ENCODE measurements around the gene XYLT1. TPM values are rescaled to one million over a fixed set of nuclear protein-coding genes. Genes with fewer than 3 reads are reported as not detected.

The XYLT1 gene
- total RNA-seq, 1 donor from 2014 or later, result 1.6 TPM

DNA sequence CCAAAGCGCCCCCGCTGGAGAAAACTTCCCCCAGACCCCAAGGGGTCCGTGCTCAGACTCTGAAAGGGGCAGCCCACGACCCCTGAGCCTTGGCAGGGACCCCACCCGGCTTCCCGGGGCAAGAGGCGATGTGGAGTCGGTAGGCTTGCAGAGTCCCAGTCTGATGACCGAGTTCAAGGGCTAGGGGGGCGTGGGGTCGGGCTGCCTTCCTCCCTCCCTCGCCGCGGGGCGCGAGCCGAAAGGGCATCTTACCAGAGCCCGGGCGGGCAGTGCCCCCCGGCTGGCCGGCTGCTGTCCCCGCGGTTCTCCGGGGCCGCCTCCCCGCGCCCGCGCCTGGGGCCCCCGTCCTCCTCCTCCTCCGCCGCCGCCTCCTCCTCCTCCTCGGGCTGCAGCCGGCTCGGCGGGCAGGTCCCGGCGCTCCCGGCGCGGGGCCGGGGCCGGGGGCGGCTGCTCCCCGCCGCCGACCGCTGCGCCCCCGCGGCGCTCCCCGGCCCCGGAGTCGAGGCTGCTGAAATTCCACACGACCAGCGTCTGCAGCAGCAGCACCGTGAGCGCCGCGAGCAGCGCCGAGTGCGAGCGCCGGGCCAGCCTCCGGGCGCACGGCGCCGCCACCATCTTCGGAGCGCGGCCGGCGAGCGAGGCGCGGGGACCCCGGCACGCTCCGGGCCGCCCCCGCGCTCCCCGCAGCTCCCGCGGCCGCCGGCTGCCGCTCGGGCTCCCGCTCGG is 415 bp downstream of the XYLT1 start:
- Histone ChIP-seq H3K27me3 (ENCODE audit: control insufficient read depth, insufficient read depth, low read length) (peaks cover 39% of the 10 kb centered on the region), H3K4me3 (ENCODE audit: low read depth, low read length) (peak overlapping the region; percentile 35), H3K36me3 (ENCODE audit: control insufficient read depth, insufficient read depth, low read length) (no peaks in the 10 kb centered on the region)
- DNase-seq (ENCODE audit: low read depth), result no peak
- TF ChIP-seq, protein P1, sequence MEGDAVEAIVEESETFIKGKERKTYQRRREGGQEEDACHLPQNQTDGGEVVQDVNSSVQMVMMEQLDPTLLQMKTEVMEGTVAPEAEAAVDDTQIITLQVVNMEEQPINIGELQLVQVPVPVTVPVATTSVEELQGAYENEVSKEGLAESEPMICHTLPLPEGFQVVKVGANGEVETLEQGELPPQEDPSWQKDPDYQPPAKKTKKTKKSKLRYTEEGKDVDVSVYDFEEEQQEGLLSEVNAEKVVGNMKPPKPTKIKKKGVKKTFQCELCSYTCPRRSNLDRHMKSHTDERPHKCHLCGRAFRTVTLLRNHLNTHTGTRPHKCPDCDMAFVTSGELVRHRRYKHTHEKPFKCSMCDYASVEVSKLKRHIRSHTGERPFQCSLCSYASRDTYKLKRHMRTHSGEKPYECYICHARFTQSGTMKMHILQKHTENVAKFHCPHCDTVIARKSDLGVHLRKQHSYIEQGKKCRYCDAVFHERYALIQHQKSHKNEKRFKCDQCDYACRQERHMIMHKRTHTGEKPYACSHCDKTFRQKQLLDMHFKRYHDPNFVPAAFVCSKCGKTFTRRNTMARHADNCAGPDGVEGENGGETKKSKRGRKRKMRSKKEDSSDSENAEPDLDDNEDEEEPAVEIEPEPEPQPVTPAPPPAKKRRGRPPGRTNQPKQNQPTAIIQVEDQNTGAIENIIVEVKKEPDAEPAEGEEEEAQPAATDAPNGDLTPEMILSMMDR (IDR thresholded peaks at IDR 0.05; ENCODE audit: insufficient read depth, low read length, poor library complexity, severe bottlenecking), result no peak

DNA sequence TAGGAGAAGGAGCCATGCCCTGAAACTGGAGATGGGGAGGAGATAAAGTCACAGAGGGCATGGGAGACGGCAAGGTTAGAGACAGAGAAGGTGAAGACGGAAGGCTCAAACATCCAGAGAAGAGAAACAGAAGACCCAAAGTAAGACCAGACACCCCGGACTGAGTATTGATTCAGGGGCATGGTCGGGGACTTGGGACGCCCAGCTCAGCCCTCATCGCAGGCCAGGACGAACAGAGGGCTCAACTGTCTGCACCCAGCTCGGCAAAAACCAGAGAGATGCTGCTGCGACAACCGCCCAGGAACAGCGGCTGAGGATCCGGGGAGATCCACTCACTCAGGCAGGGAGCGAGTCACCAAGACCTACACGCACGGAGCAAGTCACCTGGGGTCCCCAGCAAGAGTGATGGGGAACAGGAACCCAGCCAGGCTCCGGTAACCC is 999 bp downstream of the XYLT1 start:
- H3K36me3 ChIP-seq (ENCODE audit: control insufficient read depth, insufficient read depth, low read length), result no peaks in the 10 kb centered on the region
- TF ChIP-seq, protein P1 (IDR thresholded peaks at IDR 0.05; ENCODE audit: insufficient read depth, low read length, poor library complexity, severe bottlenecking), result no peak
- peak overlapping the region; percentile 35 for H3K4me3 ChIP-seq (ENCODE audit: low read depth, low read length)
- no peak for DNase-seq (ENCODE audit: low read depth)
- H3K27me3 ChIP-seq (ENCODE audit: control insufficient read depth, insufficient read depth, low read length), result peaks cover 39% of the 10 kb centered on the region

DNA sequence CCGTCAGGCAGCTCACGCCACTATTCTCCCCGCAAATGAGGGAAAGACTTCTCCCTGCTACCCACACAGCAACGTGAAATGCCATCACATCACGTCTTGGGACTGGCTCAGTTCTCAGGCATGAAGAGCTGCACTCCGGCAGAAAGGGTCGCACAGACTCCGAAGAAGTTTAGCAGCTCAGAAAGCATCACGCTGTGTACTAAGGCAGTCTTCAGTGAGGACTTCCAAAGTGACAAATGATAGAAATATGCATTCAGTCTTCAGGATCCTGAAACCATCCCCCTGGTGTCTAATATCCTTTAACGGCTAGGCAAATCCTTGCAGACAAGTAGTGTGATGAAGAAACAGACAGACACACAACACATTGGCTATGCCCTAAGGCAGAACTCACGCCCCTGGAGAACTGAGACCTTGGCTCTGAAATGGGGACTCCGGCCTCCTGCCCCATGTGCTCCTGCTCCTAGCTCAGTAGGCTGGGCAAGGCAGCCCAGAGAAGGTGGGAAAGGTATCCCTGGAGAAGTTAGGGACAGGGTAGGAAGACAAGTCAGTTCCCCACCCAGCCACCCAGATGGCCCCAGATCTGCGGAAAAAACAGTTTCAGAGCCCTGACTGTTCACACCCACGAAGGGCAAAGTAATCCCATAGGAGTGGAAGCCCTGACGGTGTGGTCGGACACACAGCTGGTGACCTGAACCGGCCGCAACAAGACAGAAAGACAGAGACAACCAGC is 1.6 kb downstream of the XYLT1 start:
- Histone ChIP-seq H3K36me3 (ENCODE audit: control insufficient read depth, insufficient read depth, low read length) (no peaks in the 10 kb centered on the region), H3K4me3 (ENCODE audit: low read depth, low read length) (peak overlapping the region; percentile 35), H3K27me3 (ENCODE audit: control insufficient read depth, insufficient read depth, low read length) (peaks cover 36% of the 10 kb centered on the region)
- DNase-seq (ENCODE audit: low read depth), result no peak
- TF ChIP-seq, protein P1 (IDR thresholded peaks at IDR 0.05; ENCODE audit: insufficient read depth, low read length, poor library complexity, severe bottlenecking), result no peak

DNA sequence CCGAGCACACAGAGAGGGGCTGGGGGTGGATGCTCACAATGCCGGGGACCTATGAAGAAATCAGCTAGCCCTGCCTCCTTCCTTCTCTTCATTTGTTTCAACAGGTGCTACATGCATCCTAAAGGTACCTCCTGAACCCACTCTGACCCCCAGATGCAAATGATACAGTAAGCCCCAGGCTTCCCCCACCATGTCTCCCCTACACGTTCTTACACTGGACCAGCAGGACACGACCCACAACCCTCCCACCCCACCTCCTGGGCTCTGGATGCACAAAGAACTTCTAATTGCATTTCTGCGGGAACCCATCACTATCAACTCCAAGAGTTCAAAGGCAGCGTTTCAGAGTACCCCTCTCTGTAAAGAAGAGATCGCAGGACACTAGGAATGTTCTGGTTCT is 2.1 kb downstream of the XYLT1 start:
- Histone ChIP-seq H3K4me3 (ENCODE audit: low read depth, low read length) (no peak overlapping the region), H3K27me3 (ENCODE audit: control insufficient read depth, insufficient read depth, low read length) (peaks cover 36% of the 10 kb centered on the region), H3K36me3 (ENCODE audit: control insufficient read depth, insufficient read depth, low read length) (no peaks in the 10 kb centered on the region)
- TF ChIP-seq, protein P1 (IDR thresholded peaks at IDR 0.05; ENCODE audit: insufficient read depth, low read length, poor library complexity, severe bottlenecking), result no peak
- no peak for DNase-seq (ENCODE audit: low read depth)

DNA sequence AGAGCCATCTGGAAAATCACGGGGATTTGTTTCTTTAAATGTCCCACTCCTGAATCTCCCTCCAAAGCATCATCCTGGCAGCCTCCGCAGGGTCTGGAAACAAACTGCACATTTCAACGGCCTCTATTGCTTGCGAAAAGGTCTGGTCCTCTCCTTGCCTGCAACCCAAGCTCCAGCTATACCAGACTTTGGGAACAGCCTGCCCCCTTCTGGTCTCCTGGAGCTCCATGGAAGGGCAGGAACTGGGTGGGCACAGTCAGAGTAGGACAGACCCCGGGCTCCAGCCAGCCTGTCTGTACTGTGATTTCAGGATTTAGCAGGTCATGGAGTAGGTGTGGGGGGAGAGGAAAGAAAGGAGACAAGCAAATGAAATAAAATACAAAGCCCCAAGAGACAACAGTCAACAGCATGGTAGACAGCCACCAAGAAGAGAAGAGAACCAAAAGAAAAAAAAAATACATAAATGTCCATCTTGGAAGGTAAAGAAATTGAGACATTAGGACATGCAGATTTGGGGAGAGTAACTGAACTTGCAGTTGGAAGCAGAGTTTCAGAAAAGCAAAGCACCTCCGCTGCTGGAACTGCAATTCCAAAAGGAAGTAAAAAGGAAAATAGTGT is 2.7 kb downstream of the XYLT1 start:
- DNase-seq (ENCODE audit: low read depth), result no peak
- H3K4me3 ChIP-seq (ENCODE audit: low read depth, low read length), result no peak overlapping the region

More for the DNA sequence above, 2.7 kb downstream of the XYLT1 start:
- TF ChIP-seq, protein P1 (IDR thresholded peaks at IDR 0.05; ENCODE audit: insufficient read depth, low read length, poor library complexity, severe bottlenecking), result peak; percentile 54
- H3K27me3 ChIP-seq (ENCODE audit: control insufficient read depth, insufficient read depth, low read length), result peaks cover 36% of the 10 kb centered on the region
- H3K36me3 ChIP-seq (ENCODE audit: control insufficient read depth, insufficient read depth, low read length), result no peaks in the 10 kb centered on the region
